Endothelial cell of umbilical vein (primary cell): ENCODE results near the gene JAKMIP1.

ENCODE experiments used
- EZH2 ChIP-seq: IDR thresholded peaks from 2 replicates; pipeline ENCODE4 v1.6.1; 2012; ENCODE audit warnings: borderline replicate concordance, low read depth, mild to moderate bottlenecking, moderate library complexity, low read length, inconsistent platforms; ENCODE audit not compliant: severe bottlenecking
- GATA2 ChIP-seq: IDR thresholded peaks from 2 replicates; pipeline ENCODE4 v1.7.0; 2011; ENCODE audit warnings: low read depth, mild to moderate bottlenecking, moderate library complexity, mixed read lengths, low read length; ENCODE audit not compliant: insufficient read length, insufficient read depth
- JUN ChIP-seq: IDR thresholded peaks from 2 replicates; pipeline ENCODE4 v1.6.1; 2011; ENCODE audit warnings: borderline replicate concordance, low read depth; ENCODE audit not compliant: insufficient read length, insufficient read depth
- POLR2A ChIP-seq: IDR thresholded peaks from 2 replicates; pipeline ENCODE4 v1.6.1; 2012; ENCODE audit warnings: low read depth, mild to moderate bottlenecking, control low read depth, low read length
- POLR2AphosphoS5 ChIP-seq: IDR thresholded peaks from 2 replicates; pipeline ENCODE4 v1.6.1; 2012; ENCODE audit warnings: low read depth, mild to moderate bottlenecking, control low read depth, low read length, moderate library complexity; ENCODE audit not compliant: insufficient read depth
- TF ChIP-seq, protein P1 (sequence below), 2 donors: IDR thresholded peaks; 1 replicate in 1 of 2; 2 replicates in 1 of 2; pipeline ENCODE4 v1.5.1; 2011; ENCODE audit warnings: low read length in 2 of 2, mild to moderate bottlenecking in 2 of 2, moderate library complexity in 2 of 2, control low read depth in 1 of 2, inconsistent platforms in 1 of 2, low read depth in 1 of 2; ENCODE audit not compliant: insufficient read depth in 1 of 2; ENCODE audit errors: extremely low read depth in 1 of 2

DNA sequence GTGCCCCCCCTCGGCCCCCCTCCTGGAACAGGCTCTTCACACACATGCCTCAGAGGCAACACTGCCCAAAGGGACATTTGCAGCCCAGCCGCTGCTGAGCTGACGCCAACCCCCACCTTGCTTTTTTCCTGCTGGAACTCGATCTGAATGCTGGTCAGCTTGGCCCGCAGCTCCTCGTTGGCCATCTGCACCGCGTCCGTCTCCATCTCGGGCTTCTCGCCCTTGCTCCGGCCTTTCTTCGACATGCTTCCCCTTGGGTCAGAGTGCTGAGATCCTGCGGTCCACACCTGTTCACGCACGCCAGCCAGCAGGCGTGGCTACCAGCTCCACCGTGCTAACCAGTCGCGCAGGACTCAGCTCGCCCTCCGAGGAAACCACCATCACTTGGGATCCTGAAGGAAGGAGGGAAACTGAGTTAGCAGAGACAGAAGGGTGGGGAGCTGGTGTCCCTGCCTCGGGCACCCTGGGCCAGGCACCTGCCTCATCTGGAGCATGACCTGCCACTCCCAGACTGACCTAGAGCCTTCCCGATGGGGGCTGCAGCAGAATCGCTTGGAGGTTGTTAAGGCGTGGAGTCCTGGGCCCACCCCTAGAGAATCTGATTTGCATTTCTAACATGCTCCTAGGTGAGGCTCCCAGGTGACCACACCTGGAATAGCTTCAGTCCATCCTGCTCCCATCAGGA is 87.6 kb downstream of the JAKMIP1 start:
- TF ChIP-seq, protein P1, sequence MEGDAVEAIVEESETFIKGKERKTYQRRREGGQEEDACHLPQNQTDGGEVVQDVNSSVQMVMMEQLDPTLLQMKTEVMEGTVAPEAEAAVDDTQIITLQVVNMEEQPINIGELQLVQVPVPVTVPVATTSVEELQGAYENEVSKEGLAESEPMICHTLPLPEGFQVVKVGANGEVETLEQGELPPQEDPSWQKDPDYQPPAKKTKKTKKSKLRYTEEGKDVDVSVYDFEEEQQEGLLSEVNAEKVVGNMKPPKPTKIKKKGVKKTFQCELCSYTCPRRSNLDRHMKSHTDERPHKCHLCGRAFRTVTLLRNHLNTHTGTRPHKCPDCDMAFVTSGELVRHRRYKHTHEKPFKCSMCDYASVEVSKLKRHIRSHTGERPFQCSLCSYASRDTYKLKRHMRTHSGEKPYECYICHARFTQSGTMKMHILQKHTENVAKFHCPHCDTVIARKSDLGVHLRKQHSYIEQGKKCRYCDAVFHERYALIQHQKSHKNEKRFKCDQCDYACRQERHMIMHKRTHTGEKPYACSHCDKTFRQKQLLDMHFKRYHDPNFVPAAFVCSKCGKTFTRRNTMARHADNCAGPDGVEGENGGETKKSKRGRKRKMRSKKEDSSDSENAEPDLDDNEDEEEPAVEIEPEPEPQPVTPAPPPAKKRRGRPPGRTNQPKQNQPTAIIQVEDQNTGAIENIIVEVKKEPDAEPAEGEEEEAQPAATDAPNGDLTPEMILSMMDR (IDR thresholded peaks at IDR 0.05; ENCODE audit: extremely low read depth in 1 of 2, insufficient read depth in 1 of 2, low read depth in 1 of 2, low read length in 2 of 2) = no peak
- TF ChIP-seq POLR2A = no peak
- no peak for TF ChIP-seq EZH2
- no peak for TF ChIP-seq GATA2
- TF ChIP-seq POLR2AphosphoS5 = no peak
- no peak for TF ChIP-seq JUN
